Motor neuron (in vitro differentiated cells): ENCODE measurements around the gene SLC6A3. TPM values are rescaled to one million over a fixed set of nuclear protein-coding genes. Genes with fewer than 3 reads are reported as not detected.

Experiments
- ATAC-seq, 8 experiments: fragments of 200-7000 bp; cut with Tn5 transposase; replicated peaks in 6 of 8; 2 replicates each; pipeline ENCODE4 v1.8.0; 2021; ENCODE audit warnings: mild to moderate bottlenecking in 8 of 8, moderate library complexity in 8 of 8
- H3K27ac ChIP-seq, 2 donors: fragments of 250-450 bp; sonication (Bioruptor Pico); 2 replicates each; pipeline ENCODE4 v1.9.0; 2021; ENCODE audit warnings: antibody characterized with exemption in 2 of 2, mild to moderate bottlenecking in 2 of 2, moderate library complexity in 1 of 2
- H3K4me1 ChIP-seq, 2 donors: fragments of 250-450 bp; sonication (Bioruptor Pico); replicated peaks in 1 of 2; 2 replicates each; pipeline ENCODE4 v1.6.1; 2021; ENCODE audit warnings: antibody characterized with exemption in 2 of 2, mild to moderate bottlenecking in 2 of 2, moderate library complexity in 1 of 2
- H3K4me3 ChIP-seq, 5 donors: fragments of 250-450 bp; sonication (Bioruptor Pico); 2 replicates each; pipeline ENCODE4 v1.9.0; 2021; ENCODE audit warnings: antibody characterized with exemption in 5 of 5, mild to moderate bottlenecking in 5 of 5, moderate library complexity in 4 of 5
- WGBS, 10 experiments: fragments of 450-650 bp; shearing (Covaris generic); methylation state at CpG; one replicate each; pipeline ENCODE4 v1.0.0; 2022; 5-methylcytosine and 5-hydroxymethylcytosine counted together
- in situ Hi-C, 9 experiments: fragments of 400-800 bp; cut with MboI; loops; one replicate each; pipeline ENCODE4 v1.15.0; 2021; ENCODE audit warnings: low sequenced_read_pairs in 9 of 9, low pct_unique_long_range_greater_than_20kb in 2 of 9; ENCODE audit not compliant: unreplicated experiment in 9 of 9
- total RNA-seq, 8 experiments: library from RNA; unstranded; fragments of 300-600 nt; gene quantifications; 2 replicates each; pipeline versions ENCODE4 v1.2.3 to v1.2.4, GENCODE V29; 2022

Gene SLC6A3
- total RNA-seq, 8 experiments from 2014 or later, result 0.05 to 1.7 (median 0.52) TPM; not detected in 2

DNA sequence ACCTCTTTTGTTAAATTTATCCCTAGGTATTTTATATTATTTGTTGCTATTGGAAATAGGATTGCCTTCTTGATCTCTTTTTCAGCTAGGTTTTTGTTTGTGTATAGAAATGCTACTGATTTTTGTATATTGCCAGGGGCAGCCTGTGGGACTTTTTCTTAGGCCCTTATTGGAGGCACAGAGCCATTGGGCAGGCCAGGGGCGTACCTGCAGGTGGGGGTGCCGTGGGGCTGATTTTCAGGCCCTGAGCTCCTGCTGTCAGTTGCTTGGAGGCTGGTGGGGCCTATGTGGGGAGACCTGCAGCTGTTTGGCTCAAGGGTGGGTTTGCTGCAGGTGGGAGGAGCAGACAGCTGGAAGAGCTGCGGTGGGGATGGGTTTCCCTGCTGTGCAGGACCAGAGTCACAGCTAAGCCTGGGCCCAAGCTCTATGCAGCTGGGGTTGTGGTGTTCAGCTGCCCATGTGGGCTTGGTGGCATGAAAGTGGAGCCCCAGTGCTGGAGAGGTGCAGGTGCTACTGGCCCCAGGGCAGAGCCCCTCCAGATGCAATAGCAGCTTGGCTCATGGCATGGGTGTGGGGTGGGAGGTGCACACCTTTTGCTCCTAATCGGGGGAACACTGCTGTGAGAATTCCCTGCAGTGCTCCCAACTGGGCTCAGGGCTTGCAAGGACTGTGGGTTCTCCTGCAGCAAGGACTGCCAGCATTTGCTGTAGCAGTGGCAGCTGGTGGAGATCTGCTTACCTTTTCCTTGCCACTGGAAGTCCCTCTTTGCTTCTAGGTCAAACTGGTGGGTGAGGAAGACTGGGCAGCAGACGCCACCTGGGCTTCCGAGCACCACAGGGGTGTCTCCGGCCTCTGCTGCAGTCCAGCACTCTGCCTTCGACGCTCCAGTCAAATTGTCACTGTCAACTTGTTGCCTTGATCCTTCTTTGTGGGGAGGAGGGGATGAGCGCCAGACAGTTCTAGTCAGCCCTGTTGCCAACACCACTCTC lies 92.7 kb downstream of the SLC6A3 start:
- ATAC-seq, result no peak
- WGBS, 10 experiments, result 0 to 80% (median 50%) methylated on average over 1 to 6 of the region's 10 CpGs; no CpG with 5 or more reads in 1 of the 10 experiments
- Histone ChIP-seq H3K4me3 (no peak overlapping the region), H3K4me1 (peaks cover 0 to 11% of the 10 kb centered on the region in 2 donors), H3K27ac (no peak overlapping the region)
- in situ Hi-C loops, result no loop called here

DNA sequence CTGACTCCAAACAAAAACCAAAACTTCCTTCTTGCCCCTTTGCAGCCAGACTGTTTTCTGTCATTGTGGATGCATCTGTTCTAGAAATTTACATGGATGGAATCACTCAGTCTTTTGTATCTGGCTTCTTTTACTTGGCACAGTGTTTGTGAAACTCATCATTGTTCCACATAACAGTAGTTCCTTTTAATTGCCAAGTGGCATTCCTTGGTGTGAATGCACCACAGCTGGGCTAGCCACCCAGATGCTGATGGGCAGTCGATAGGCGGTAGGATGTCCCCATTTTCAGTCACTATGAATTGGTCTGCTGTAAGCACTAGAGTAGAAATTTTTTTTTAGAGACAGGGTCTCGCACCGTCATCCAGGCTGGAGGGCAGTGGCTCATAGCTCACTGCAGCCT lies 94.1 kb downstream of the SLC6A3 start:
- Histone ChIP-seq H3K27ac (no peak overlapping the region), H3K4me1 (peaks cover 0 to 11% of the 10 kb centered on the region in 2 donors), H3K4me3 (no peak overlapping the region)
- no peak for ATAC-seq
- in situ Hi-C loops, result no loop called here
- WGBS, 10 experiments, result 40 to 93% (median 81%) methylated on average over 2 to 4 of the region's 4 CpGs; no CpG with 5 or more reads in 4 of the 10 experiments

DNA sequence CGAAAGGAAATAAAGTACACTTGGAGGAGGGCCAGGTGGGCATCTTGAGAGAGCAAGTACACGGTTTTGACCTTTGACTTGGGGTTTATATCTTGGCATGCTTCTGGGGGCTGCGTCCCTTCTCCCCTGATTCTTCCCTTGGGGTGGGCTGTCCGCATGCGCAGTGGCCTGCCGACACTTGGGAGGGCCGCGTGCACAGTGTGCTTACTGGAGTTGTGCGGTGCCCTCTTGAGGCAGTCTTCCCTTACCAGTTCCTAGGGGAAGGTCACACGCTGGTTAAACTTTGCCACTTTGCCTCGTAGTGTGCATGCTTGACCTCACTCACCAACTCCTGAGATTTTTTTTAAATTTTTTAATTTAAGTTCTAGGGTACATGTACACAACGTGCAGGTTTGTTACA lies 96.0 kb downstream of the SLC6A3 start:
- in situ Hi-C loops, result no loop called here
- Histone ChIP-seq H3K4me3 (no peak overlapping the region), H3K4me1 (peaks cover 5 to 6% of the 10 kb centered on the region in 2 donors), H3K27ac (no peak overlapping the region)
- 20 to 74% (median 47%) methylated on average over 3 to 5 of the region's 12 CpGs; no CpG with 5 or more reads in 3 of the 10 experiments for WGBS, 10 experiments
- no peak for ATAC-seq

DNA sequence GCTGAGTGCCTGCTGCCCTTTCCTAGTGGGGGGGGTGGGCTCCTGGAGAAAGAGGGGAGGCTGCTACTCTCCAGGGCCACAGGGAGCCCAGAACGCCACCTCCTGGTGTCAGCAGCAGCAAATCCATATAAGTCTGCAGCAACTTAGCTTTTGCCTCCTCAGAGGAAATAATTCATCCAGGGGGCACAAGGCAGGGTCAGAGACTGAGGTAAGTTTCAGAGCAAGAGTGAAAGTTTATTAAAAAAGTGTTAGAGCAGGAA lies 96.3 kb downstream of the SLC6A3 start:
- H3K27ac ChIP-seq, result no peak overlapping the region
- peaks cover 6 to 7% of the 10 kb centered on the region in 2 donors for H3K4me1 ChIP-seq
- ATAC-seq, result no peak
- in situ Hi-C loops, result no loop called here
- 50 to 71% methylated on average over 1 of the region's 1 CpG; no CpG with 5 or more reads in 8 of the 10 experiments for WGBS, 10 experiments
- H3K4me3 ChIP-seq, result no peak overlapping the region

DNA sequence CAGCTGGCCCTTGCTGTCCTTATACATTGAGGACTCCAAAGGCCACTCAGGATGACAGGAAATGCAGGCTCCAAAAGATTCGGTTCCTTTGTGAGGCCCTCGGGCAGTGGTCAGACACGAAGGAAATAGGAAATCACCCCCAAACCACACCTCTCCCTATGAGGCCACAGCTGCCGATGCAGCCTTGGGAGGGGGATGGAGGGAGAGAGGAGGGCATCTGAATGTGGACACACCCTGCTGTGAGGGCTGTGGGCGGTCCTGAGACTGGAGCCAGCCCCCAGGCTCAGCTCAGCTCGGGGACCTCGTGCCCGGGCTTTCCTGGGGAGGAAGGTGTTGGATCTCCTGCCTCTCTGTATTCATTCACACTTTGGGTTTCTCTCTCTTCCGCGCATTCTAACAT lies 97.7 kb downstream of the SLC6A3 start:
- in situ Hi-C loops, result no loop called here
- ATAC-seq, result no peak
- 17 to 67% (median 50%) methylated on average over 1 to 4 of the region's 10 CpGs; no CpG with 5 or more reads in 5 of the 10 experiments for WGBS, 10 experiments

DNA sequence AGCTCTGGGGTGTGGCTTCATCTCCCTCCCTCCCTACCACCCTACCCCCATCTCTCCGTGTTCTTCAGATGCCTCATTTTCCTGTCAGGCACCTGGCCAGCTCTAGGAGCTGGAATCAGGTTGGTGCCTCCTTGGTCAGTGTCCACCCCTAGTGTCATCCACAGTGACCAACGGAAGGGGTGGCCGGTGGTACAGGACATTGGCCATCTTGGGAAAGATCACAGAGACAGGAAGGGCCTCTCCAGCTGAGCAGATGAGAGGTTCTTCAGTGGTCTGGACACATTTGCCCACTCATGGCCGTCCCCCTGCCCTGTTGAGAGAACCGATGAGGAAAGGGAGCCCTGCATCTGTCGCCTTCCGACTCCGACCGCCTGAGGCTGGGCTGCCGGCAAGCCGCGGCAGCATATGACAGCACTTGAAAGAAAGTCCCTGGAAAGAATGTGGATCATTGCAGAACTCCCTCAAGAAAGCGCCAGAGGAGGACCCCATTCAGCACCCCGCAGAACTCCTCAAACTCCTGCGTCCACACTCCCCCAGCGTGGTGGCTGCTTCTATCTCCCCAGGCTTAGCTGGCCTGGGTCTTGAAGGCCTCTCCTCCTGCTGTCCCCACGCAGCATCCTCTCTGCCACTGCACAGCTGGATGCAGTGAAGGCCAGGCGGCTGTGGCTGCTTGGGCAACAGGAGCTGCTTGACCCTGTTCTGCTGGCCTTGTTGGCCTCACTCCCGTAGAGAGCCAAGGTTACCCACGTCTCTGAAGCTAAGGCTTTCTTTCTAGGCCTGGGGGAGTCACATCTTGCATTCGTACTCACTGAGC lies 98.4 kb downstream of the SLC6A3 start:
- Histone ChIP-seq H3K4me1 (peaks cover 8 to 12% of the 10 kb centered on the region in 2 donors), H3K27ac (no peak overlapping the region), H3K4me3 (no peak overlapping the region)
- in situ Hi-C loops, result no loop called here
- ATAC-seq, result no peak
- WGBS, 10 experiments, result 93 to 100% (median 100%) methylated on average over 2 to 6 of the region's 21 CpGs; no CpG with 5 or more reads in 5 of the 10 experiments

More for the DNA sequence above, 97.7 kb downstream of the SLC6A3 start:
- no peak overlapping the region for H3K4me3 ChIP-seq
- peaks cover 8 to 12% of the 10 kb centered on the region in 2 donors for H3K4me1 ChIP-seq
- no peak overlapping the region for H3K27ac ChIP-seq

GRCh38 chr5:1345876-1346626 lies 99.2 kb downstream of the SLC6A3 start:
- ATAC-seq, result no peak
- Histone ChIP-seq H3K4me3 (peak overlapping the region; percentile 88 to 99 (median 97)), H3K4me1 (peaks cover 8 to 12% of the 10 kb centered on the region in 2 donors), H3K27ac (no peak overlapping the region)
- in situ Hi-C loops, result no loop called here
- WGBS, 10 experiments, result 50 to 93% (median 69%) methylated on average over 2 to 11 of the region's 27 CpGs; no CpG with 5 or more reads in 4 of the 10 experiments

DNA sequence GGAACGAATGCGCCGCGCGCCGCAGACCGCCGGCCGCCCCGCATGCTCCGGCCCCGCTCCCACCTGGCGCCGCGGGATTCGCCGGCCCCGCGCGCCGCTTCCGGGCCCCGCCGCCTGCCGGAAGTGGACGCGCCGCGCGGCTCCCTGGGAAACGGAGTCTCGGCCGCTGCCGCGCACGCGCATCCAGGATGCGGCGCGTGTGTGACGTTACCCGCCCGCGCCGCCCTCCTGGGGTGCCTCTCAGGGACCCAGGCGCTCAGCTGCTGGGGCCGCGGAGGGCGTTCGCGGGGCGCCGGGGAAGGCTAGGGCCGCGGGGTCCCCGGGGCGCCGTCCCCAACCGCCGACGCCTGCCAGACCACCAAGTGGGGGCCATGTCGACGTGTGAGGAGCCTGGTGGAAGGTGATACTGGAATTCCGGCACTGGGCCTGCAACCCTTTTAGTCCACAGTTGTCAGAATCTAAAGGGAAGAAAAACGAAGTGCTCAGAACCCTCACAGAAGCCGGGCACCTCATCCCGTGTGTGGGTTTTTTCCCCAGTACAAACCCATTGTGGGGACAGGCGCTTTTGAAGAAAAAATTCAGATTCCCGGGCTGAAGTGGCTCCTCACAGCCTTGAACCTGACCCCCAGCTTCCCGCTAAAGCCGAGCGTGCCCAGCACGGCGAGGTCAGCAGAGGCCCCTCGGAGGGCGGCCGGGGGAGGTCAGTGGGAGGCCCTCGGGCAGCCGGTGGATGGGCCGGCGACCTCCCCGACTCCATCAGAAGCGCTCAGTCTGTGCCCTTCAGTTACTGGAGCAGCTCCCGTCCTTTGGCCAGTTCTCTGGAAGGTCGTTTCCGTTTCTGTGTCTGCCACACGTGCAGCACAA lies 100.0 kb downstream of the SLC6A3 start, which contains the start of gene CLPTM1L:
CLPTM1L (minus strand) TSS at position 125 of the 864 bp plus-strand sequence. CDS start 258 bp downstream, outside the sequence.
- Histone ChIP-seq H3K4me3 (peak within 1 kb of the TSS; percentile 88 to 99 (median 97)), H3K4me1 (peaks cover 8 to 12% of the 10 kb centered on the region in 2 donors), H3K27ac (peak within 1 kb of the TSS; percentile 73 to 82)
- in situ Hi-C loops, result no loop called here
- peak; percentile 81 to 97 (median 94) for ATAC-seq
- WGBS, 10 experiments, result 0% methylated on average over 2 to 9 of the region's 87 CpGs; no CpG with 5 or more reads in 8 of the 10 experiments

DNA sequence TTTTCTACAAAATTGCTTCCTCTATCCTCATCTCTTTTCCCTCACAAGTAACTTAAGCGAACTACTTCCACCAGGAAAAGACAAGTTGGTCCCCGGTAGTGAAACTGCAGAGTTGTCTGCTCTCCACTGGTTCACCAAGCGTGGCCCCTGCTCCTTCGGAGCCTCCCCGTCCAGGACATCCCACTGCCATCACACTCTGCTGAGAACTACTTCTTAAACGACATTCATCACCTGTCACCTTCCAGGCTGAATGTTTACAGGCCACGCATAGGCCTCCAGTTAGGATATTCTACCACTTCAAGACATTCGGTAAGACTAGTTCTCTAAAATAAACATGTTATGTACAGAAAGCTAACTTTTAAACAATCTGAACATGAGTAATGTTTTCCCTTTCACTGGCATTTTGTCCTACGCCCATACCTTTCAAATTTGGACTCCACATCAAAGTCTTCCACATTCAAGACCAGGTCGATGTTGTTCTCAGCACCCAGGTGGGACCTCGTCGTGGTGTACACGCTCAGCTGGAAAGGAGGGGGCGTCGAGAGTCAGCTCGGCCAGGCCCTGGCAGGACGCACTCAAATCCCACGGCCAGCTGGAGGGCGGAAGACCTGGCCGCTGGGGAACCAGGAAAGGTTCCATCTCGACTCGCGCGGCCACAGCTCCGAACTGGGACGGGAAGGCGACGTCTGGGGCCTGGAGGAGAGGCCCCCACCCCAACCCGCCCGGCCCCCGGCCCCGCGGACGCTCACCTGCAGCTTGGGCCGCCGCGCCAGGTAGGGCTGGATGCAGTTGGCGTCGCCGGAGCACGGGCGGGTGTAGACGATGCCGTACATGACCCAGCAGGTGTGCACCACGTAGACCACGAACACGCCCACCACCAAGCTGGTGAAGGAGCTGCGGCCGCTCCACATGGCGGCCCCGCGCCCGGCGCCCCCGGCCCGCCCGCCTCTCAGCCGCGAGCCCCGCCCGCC lies 101.0 kb downstream of the SLC6A3 start:
- peak overlapping the region in 1 of 2 donors; percentile 82 for H3K27ac ChIP-seq
- in situ Hi-C loops, result no loop called here
- ATAC-seq, result peak; percentile 1 to 58 (median 8)
- peaks cover 8 to 12% of the 10 kb centered on the region in 2 donors for H3K4me1 ChIP-seq
- H3K4me3 ChIP-seq, result peak overlapping the region; percentile 88 to 99 (median 97)
- WGBS, 10 experiments, result 5 to 49% (median 21%) methylated on average over 1 to 16 of the region's 61 CpGs

GRCh38 chr5:1343315-1343751 lies 101.9 kb downstream of the SLC6A3 start:
- H3K4me3 ChIP-seq, result peak overlapping the region in 1 of 5 donors; percentile 91
- peaks cover 8 to 12% of the 10 kb centered on the region in 2 donors for H3K4me1 ChIP-seq
- WGBS, 10 experiments, result 73 to 97% (median 90%) methylated on average over 3 to 8 of the region's 9 CpGs; no CpG with 5 or more reads in 3 of the 10 experiments
- in situ Hi-C loops, result no loop called here
- H3K27ac ChIP-seq, result no peak overlapping the region
- no peak for ATAC-seq
